Parathyroid adenoma (tissue), 2 donors: Measurements from ENCODE around the gene BCOR.
A peak's percentile ranks its signal among the peaks of the same experiment; 100 is the strongest.

Source experiments
- H2AFZ ChIP-seq: fragments of 300-600 bp; sonication (generic); one replicate; pipeline ENCODE4 v1.7.0; 2017; ENCODE audit warnings: antibody characterized with exemption, mild to moderate bottlenecking
- H3K27ac ChIP-seq: fragments of 300-600 bp; sonication (generic); one replicate; pipeline ENCODE4 v1.7.0; 2017
- H3K27me3 ChIP-seq: fragments of 300-600 bp; sonication (generic); one replicate; pipeline ENCODE4 v1.7.0; 2017; ENCODE audit warnings: low read length; ENCODE audit not compliant: control insufficient read depth, insufficient read depth
- H3K36me3 ChIP-seq: fragments of 300-600 bp; sonication (generic); one replicate; pipeline ENCODE4 v1.7.0; 2017; ENCODE audit warnings: low read length; ENCODE audit not compliant: control insufficient read depth, insufficient read depth
- H3K4me1 ChIP-seq: fragments of 300-600 bp; sonication (generic); one replicate; pipeline ENCODE4 v1.7.0; 2017; ENCODE audit warnings: control low read depth
- H3K4me2 ChIP-seq: fragments of 300-600 bp; sonication (generic); one replicate; pipeline ENCODE4 v1.7.0; 2017; ENCODE audit warnings: low read length
- H3K4me3 ChIP-seq: fragments of 300-600 bp; sonication (generic); one replicate; pipeline ENCODE4 v1.7.0; 2017; ENCODE audit warnings: low read depth, low read length
- H3K79me2 ChIP-seq: fragments of 300-600 bp; sonication (generic); one replicate; pipeline ENCODE4 v1.7.0; 2017; ENCODE audit warnings: control low read depth
- H3K9ac ChIP-seq: fragments of 300-600 bp; sonication (generic); one replicate; pipeline ENCODE4 v1.7.0; 2017; ENCODE audit warnings: mild to moderate bottlenecking
- H3K9me3 ChIP-seq: fragments of 300-600 bp; sonication (generic); one replicate; pipeline ENCODE4 v1.7.0; 2017; ENCODE audit warnings: low read length; ENCODE audit not compliant: control insufficient read depth
- CTCF ChIP-seq: fragments of 300-600 bp; sonication (generic); IDR thresholded peaks from one replicate; pipeline ENCODE4 v1.7.0; 2017; ENCODE audit warnings: antibody characterized with exemption, mild to moderate bottlenecking
- donor health status: primary hyperparathyroidism.

The BCOR gene

GRCh38 chrX:40145001-40145922 lies 47.5 kb upstream of the BCOR start:
- no peak overlapping the region for H3K9ac ChIP-seq
- H3K4me2 ChIP-seq, result peak overlapping the region; percentile 72
- H3K79me2 ChIP-seq, result no peaks in the 10 kb centered on the region
- H3K4me1 ChIP-seq, result no peaks in the 10 kb centered on the region
- H3K27ac ChIP-seq, result no peak overlapping the region
- no peak overlapping the region for H2AFZ ChIP-seq
- H3K4me3 ChIP-seq, result peak overlapping the region; percentile 46
- no peaks in the 10 kb centered on the region for H3K36me3 ChIP-seq
- H3K9me3 ChIP-seq, result no peaks in the 10 kb centered on the region
- no peaks in the 10 kb centered on the region for H3K27me3 ChIP-seq
- TF ChIP-seq CTCF, result no peak

GRCh38 chrX:40144576-40144975 lies 46.8 kb upstream of the BCOR start:
- Histone ChIP-seq H3K9me3 (no peaks in the 10 kb centered on the region), H3K36me3 (no peaks in the 10 kb centered on the region), H2AFZ (no peak overlapping the region), H3K4me2 (no peak overlapping the region), H3K4me1 (no peaks in the 10 kb centered on the region), H3K4me3 (no peak overlapping the region), H3K27me3 (no peaks in the 10 kb centered on the region), H3K27ac (no peak overlapping the region), H3K9ac (no peak overlapping the region), H3K79me2 (no peaks in the 10 kb centered on the region)
- no peak for TF ChIP-seq CTCF

- no peak overlapping the region for H2AFZ ChIP-seq
- H3K27ac ChIP-seq, result no peak overlapping the region
- H3K27me3 ChIP-seq, result no peaks in the 10 kb centered on the region
- no peaks in the 10 kb centered on the region for H3K79me2 ChIP-seq
- H3K9me3 ChIP-seq, result no peaks in the 10 kb centered on the region
- H3K4me1 ChIP-seq, result no peaks in the 10 kb centered on the region
- H3K4me2 ChIP-seq, result no peak overlapping the region
- no peak for TF ChIP-seq CTCF
- no peaks in the 10 kb centered on the region for H3K36me3 ChIP-seq
- no peak overlapping the region for H3K4me3 ChIP-seq
- no peak overlapping the region for H3K9ac ChIP-seq
These were observed 46.2 kb upstream of the BCOR start for GRCh38 chrX:40143987-40144386.

GRCh38 chrX:40143001-40143400 lies 45.2 kb upstream of the BCOR start:
- no peaks in the 10 kb centered on the region for H3K27me3 ChIP-seq
- H3K4me2 ChIP-seq, result no peak overlapping the region
- no peaks in the 10 kb centered on the region for H3K79me2 ChIP-seq
- no peak overlapping the region for H2AFZ ChIP-seq
- no peaks in the 10 kb centered on the region for H3K36me3 ChIP-seq
- TF ChIP-seq CTCF, result no peak
- H3K27ac ChIP-seq, result no peak overlapping the region
- H3K4me1 ChIP-seq, result no peaks in the 10 kb centered on the region
- no peak overlapping the region for H3K9ac ChIP-seq
- H3K9me3 ChIP-seq, result no peaks in the 10 kb centered on the region
- H3K4me3 ChIP-seq, result no peak overlapping the region

- H3K79me2 ChIP-seq, result no peaks in the 10 kb centered on the region
- no peak overlapping the region for H3K27ac ChIP-seq
- no peaks in the 10 kb centered on the region for H3K4me1 ChIP-seq
- no peaks in the 10 kb centered on the region for H3K9me3 ChIP-seq
- H3K9ac ChIP-seq, result no peak overlapping the region
- no peak overlapping the region for H3K4me2 ChIP-seq
- TF ChIP-seq CTCF, result no peak
- no peaks in the 10 kb centered on the region for H3K27me3 ChIP-seq
- H3K4me3 ChIP-seq, result no peak overlapping the region
- no peak overlapping the region for H2AFZ ChIP-seq
- no peaks in the 10 kb centered on the region for H3K36me3 ChIP-seq
These were observed 44.7 kb upstream of the BCOR start for GRCh38 chrX:40142417-40142816.
